HG03025 (cell line): Measurements from ENCODE around the gene TPD52L1.

ENCODE experiments used
- ATAC-seq: cut with Tn5 transposase; IDR thresholded peaks from one replicate; pipeline ENCODE4 v1.9.1; 2021; ENCODE audit warnings: mild to moderate bottlenecking, moderate library complexity; ENCODE audit not compliant: unreplicated experiment, low FRiP score

TPD52L1 gene

GRCh38 chr6:125173341-125174095 is 19.9 kb downstream of the TPD52L1 start:
- no peak for ATAC-seq

GRCh38 chr6:125174626-125175025 is 21.1 kb downstream of the TPD52L1 start:
- ATAC-seq: no peak

DNA sequence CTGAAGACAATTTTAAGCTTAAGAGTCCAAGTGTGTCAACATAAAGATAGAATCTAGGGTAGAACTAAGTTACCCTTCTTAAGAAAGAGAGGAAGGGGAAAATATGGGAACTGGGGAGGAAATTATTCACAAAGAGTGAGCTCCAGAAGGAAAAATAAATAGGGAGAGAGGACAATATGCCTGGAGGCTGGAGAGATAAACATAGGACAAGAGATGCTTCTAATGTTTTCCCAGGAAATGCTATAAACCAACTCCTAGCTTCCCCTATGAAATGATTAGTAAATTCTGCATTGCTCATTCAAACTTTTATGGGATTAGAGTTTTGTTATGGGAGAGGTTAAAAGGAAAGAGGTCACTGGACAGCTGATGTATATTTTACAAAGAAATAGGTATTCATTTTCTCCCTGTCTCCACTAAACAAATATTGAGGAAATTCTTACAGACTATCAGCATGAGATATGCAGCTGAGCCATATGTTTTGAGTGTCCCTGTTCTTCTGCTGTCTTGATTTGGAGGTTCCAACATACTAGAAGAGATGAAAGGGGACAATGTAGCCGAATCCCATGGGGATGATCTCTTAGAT is 22.0 kb downstream of the TPD52L1 start:
- ATAC-seq: no peak

DNA sequence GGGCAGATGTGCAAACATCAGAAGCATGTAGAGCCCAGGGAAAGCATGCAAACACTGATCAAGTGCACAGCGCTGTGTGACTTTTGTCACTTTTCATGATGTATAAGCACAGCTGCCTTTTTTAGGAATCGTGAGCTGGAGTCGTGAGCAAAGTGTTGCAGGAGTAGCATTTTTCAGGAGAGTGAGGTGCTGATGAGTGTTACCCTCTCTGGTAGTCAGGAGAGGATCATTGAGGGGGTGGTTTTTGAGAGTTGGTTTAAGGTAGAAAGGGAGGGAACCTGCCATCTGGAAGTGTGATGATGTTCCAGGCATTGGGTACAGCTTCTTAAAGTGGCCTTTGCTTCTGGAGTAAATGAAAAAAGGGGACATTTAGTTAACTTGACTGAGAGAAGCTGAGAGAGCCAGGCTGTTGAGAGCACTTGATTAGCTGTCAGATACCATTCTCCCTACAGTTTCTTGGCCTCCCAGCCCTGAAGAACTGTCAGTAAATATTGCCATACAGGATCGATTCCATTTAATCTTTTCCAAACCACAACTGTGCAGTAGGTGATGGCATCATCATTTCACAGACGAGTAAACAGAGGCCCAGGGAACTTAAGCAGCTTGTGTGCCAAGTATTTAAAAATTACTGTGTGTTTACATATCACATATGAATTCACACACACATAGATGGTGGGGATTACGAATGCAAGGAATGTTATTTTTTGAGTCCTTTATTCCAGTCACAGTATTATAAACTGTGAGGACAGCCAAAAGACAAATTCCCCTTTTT is 28.9 kb downstream of the TPD52L1 start:
- no peak for ATAC-seq

DNA sequence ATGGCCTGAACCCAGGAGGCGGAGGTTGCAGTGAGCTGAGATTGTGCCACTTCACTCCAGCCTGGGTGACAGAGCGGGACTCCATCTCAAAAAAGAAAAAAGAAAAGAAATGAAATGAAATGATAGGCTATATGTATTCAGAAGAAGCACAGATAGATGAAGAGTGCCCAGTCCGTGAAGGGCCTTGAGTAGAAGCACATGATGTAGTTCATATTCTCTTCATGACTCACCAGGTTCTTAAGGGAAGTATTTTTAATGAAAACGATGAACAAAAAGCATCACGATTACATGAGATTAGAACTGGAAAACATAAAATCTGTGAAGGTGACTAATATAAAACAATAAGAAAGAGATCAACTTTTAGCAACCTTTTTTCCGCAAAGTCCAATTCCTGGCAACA is 29.8 kb downstream of the TPD52L1 start:
- no peak for ATAC-seq

DNA sequence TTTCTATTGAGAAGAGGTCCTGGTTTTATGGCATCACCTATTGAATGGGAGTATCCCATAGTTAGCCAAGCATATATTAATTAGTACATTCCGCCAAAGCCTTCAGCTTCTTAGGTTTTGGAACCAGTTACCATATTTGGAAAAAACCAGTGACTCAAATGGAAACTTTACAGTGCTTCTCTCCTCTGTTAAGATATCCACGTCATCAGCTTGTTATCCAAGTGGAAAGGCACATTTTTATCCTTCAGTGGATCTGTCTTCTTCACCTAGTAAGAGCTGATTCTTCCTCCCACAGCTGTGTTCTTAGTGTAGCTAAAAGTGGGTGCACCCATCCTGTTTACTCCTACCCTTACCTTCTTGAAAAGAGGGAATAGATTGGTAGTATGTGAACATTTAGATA is 34.5 kb downstream of the TPD52L1 start:
- ATAC-seq: no peak

DNA sequence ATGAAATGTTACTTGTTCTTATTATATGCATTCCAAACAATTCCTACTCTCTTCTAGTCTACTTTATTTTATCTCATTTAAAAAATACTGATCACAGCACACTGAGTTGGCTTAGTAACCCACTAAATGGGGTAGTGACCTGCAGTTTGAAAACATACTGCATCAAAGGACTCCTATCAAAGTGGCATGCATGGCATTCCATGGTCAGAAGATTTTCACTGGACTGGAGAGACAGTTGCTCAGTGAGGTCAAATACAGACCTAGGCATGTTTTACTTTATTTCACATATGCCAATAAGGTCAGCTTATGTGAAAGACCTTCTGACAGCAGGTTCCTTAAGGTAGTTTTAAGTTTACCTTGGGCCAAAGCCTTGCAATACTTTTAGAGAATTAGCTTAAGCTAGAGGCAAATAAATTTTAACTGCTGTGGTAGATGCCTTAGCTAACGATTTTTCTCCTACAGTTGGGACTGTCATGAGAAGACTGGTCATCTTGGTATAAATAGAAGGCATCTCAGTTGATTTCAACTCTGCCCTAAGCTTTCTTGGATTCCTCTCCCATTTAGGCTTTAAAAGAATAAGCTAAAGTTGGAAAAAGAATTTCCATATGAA is 35.1 kb downstream of the TPD52L1 start:
- no peak for ATAC-seq

GRCh38 chr6:125189494-125189893 is 35.9 kb downstream of the TPD52L1 start:
- no peak for ATAC-seq

DNA sequence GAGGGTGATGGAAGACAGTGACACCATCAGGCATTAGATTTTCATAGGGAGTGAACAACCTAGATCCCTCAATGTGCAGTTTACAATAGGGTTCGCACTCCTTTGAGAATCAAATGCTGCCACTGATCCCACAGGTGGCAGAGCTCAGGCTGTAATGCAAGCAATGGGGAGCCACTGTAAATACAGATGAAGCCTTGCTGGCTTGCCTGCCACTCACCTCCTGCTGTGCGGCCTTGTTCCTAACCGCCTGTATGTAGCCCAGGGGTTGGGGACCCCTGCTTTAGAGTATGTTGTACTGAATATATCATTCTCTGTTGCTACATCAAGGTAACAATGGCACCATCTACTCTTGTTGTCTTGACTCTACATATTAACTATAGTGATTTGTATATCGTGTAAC is 37.1 kb downstream of the TPD52L1 start:
- no peak for ATAC-seq

DNA sequence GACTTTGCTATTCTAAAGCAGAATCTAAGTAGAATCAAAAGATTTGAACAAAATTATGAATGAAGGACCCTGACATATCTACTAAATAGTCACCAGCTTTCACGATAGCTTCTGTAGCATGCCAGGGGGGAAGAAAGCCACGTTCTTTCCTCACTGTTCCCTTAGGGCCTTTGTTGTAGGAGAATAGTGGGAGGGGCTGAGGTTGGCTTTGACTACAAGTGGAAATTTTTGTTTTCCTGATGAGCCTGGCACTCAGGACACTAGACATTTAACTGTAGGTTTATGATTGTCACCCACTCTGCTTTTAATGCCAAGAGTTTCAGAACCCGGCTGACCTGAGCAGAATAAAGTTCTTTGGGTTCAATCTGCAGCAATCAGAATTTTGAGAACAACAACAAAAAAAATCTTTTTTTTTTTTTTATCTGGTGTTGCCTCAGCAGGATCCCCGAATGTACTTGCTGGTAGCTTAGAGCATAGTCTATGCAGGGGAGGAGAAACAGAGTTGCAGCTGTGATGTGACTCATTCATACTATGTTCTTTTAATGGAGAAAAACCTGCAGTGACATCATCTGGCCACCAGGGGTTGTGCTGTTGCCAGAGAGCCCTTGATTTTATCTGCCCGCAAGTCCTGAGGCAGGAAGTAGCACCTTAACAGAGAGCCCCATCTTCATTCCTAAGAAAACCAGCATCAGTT is 38.5 kb downstream of the TPD52L1 start:
- ATAC-seq: peak; percentile 99

DNA sequence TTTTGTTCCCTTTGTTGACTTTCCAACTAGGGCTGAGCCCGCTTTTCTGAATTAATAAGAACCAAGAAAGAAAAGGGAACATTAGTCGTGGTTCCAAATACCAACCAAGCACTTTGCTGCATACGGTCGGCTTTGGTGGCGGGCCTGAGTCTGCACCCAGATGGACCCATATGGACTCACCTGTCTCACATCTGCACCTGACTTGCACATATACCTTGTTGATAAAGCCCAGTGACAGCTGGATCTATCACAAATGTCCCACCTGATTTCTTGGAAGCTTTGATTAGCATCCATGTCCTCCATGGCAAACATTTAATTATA is 39.0 kb downstream of the TPD52L1 start:
- ATAC-seq: no peak

- no peak for ATAC-seq
Observed at GRCh38 chr6:125193208-125193607, 39.6 kb downstream of the TPD52L1 start.

GRCh38 chr6:125194941-125195340 is 41.4 kb downstream of the TPD52L1 start:
- ATAC-seq: no peak

GRCh38 chr6:125195526-125195925 is 42.0 kb downstream of the TPD52L1 start:
- ATAC-seq: no peak

DNA sequence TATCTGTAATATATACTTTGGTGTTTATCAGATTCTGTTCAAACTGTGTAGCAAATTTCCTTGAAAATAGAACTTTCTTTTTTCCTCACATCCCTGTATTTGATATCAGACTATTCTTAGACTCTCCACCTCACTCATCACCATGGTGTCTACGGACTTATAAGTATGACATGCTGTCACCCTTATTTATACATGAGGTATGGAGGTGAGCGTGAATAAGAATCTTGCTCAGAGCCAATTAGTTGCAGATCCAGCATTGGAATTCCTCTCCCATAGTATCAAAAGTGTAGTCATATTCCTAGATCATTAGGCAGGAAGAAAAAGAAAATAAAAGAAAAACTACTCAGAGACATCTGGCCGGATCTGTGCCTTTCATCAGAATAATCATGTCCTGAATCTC is 43.0 kb downstream of the TPD52L1 start:
- no peak for ATAC-seq

GRCh38 chr6:125197795-125198269 is 44.3 kb downstream of the TPD52L1 start:
- no peak for ATAC-seq

DNA sequence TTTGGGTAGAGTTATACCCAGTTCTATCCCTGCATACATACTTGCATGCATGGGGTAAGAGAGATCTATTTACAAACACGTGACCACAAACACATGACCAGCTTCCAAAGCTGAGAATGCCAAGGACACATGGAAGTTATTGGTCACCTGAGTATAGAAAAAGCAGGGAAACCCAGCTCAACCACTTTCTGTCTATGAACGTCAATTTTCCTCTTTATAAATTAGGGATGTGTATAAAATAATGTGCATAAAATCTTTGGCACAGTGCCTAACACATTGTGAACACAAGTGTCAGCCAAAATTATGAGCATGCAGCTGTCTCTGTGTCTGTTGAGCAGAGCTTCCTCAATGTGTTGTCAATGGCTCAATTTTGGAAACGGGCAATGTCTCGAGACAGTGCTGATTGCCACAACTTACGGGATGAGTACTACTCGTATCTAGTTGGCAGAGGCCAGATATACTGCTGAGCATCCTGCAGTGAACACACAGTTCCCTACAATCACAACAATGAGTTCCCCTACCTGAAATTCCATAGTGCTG is 44.9 kb downstream of the TPD52L1 start:
- ATAC-seq: no peak

- no peak for ATAC-seq
Observed at GRCh38 chr6:125200941-125201340, 47.4 kb downstream of the TPD52L1 start.

GRCh38 chr6:125201961-125202729 is 48.6 kb downstream of the TPD52L1 start:
- no peak for ATAC-seq

GRCh38 chr6:125203395-125203794 is 49.8 kb downstream of the TPD52L1 start:
- no peak for ATAC-seq
